WI38 (cell line): ENCODE measurements around the gene SLC24A3.

Experiments used
- H3K4me3 ChIP-seq: 2 replicates; pipeline ENCODE4 v1.5.1; 2011; ENCODE audit warnings: low read depth, mild to moderate bottlenecking, control low read depth, low read length
- CTCF ChIP-seq: IDR thresholded peaks from 2 replicates; pipeline ENCODE4 v1.5.1; 2012; ENCODE audit warnings: low read depth, mild to moderate bottlenecking, control low read depth, low read length

Gene SLC24A3

DNA sequence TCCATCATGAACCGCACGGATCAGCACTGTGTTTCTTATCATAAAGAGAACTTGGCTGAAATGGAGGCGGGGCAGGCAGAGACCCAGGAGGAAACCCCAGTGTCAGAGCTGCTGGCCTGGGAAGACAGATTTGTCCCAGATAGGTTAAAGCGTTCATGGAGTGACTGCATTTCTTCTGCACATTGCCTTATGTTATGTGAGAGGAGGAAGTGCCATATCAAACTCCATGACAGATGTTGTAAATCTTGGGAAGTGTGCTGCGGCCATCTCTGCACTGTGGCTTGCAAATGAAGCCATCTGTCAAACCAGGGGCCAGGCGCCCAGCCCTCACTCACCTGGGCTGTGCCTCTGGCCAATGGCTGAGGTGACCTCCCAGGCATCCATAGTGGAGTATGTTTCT is 163.0 kb downstream of the SLC24A3 start:
- H3K4me3 ChIP-seq = no peak overlapping the region

DNA sequence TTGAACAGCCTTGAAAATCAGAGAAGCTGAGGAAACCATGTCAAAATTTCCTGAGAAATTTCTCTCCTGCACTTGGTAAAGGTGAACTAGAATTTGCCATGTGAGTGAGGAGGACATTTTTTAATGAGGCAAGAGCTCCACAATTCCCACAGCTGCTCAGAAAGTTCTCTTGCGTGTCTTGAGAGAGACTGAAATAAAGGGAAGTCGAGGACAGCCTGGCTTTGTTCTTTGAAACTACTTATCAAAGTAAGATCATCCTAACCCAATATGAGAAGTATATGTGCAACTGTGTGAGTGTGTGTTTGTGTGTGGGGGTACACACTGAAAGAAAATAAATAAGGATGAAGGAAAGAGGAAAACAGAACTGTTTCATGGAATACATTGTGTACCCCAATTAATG is 163.4 kb downstream of the SLC24A3 start:
- H3K4me3 ChIP-seq = no peak overlapping the region
- no peak for TF ChIP-seq CTCF

More for the DNA sequence above, 163.0 kb downstream of the SLC24A3 start:
- TF ChIP-seq CTCF = no peak

GRCh38 chr20:19376451-19377229 is 164.2 kb downstream of the SLC24A3 start:
- no peak for TF ChIP-seq CTCF
- no peak overlapping the region for H3K4me3 ChIP-seq

DNA sequence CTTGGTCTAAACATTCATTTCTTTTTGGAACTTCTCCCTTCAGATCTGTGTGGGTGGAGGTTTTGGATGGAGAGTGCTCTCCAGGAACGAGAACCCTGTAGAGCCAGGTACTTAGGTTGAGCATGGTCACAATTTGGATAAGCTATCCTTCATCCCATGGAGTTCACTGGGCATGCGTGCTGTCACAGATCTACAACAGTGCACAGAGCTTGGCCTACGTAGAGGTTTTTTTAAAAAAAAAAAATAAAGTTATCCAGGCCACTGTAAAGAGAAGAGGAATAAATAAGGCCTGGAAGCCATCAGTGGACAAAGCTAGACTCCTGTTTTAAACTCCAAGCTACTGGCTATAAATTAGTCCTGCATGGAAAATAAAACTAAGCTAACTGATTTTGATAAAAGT is 165.6 kb downstream of the SLC24A3 start:
- H3K4me3 ChIP-seq = no peak overlapping the region
- TF ChIP-seq CTCF = no peak

DNA sequence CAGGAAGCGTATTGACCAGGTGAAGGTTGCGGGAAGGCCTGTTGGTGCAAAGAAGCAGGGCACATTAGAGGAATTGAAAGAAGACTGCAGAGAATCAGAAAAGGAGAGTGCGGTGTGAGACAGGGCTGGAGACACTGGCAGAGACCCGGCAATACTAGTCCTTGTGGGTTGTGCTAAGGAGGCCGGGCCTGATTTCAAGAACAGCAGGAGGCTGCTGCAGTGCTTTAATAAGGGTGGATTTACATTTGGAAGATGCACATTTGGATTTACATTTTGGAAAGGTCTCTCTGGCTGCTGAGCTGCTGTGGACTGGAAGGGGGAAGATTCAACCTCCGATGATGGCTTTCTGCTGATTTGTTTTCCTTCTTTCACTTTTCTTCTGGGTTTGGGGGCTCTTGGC is 167.8 kb downstream of the SLC24A3 start:
- no peak for TF ChIP-seq CTCF

GRCh38 chr20:19381947-19382346 is 169.5 kb downstream of the SLC24A3 start:
- TF ChIP-seq CTCF = no peak
- no peak overlapping the region for H3K4me3 ChIP-seq

More for the DNA sequence above, 167.8 kb downstream of the SLC24A3 start:
- H3K4me3 ChIP-seq = no peak overlapping the region
